ENCODE measurements around the gene SLF2.

The SLF2 gene

GRCh38 chr10:101005869-101006567 is 93.3 kb downstream of the SLF2 start:
- TF ChIP-seq CTCF (IDR thresholded peaks at IDR 0.05; ENCODE audit: low read depth, low read length, missing control alignments), result no peak
- H3K4me3 ChIP-seq (replicated peaks; ENCODE audit: low read depth, low read length), result no peak overlapping the region
- DNase-seq (ENCODE audit: extremely low read depth, low read depth), result no peak

- TF ChIP-seq CTCF (IDR thresholded peaks at IDR 0.05; ENCODE audit: low read depth, low read length, missing control alignments), result no peak
- no peak for DNase-seq (ENCODE audit: extremely low read depth, low read depth)
- H3K4me3 ChIP-seq (replicated peaks; ENCODE audit: low read depth, low read length), result no peak overlapping the region
Observed at GRCh38 chr10:101006593-101007098, 93.9 kb downstream of the SLF2 start.

GRCh38 chr10:101007099-101007711 is 94.4 kb downstream of the SLF2 start:
- no peak for TF ChIP-seq CTCF (IDR thresholded peaks at IDR 0.05; ENCODE audit: low read depth, low read length, missing control alignments)
- no peak for DNase-seq (ENCODE audit: extremely low read depth, low read depth)
- H3K4me3 ChIP-seq (replicated peaks; ENCODE audit: low read depth, low read length), result no peak overlapping the region

GRCh38 chr10:101007915-101008822 is 95.4 kb downstream of the SLF2 start:
- TF ChIP-seq CTCF (IDR thresholded peaks at IDR 0.05; ENCODE audit: low read depth, low read length, missing control alignments), result no peak
- no peak overlapping the region for H3K4me3 ChIP-seq (replicated peaks; ENCODE audit: low read depth, low read length)
- no peak for DNase-seq (ENCODE audit: extremely low read depth, low read depth)

GRCh38 chr10:101008823-101009423 is 96.2 kb downstream of the SLF2 start:
- no peak overlapping the region for H3K4me3 ChIP-seq (replicated peaks; ENCODE audit: low read depth, low read length)
- no peak for TF ChIP-seq CTCF (IDR thresholded peaks at IDR 0.05; ENCODE audit: low read depth, low read length, missing control alignments)
- no peak for DNase-seq (ENCODE audit: extremely low read depth, low read depth)

- no peak for DNase-seq (ENCODE audit: extremely low read depth, low read depth)
Observed at GRCh38 chr10:101010329-101010728, 97.6 kb downstream of the SLF2 start.

More at GRCh38 chr10:101010329-101010728, 97.6 kb downstream of the SLF2 start:
- H3K4me3 ChIP-seq (replicated peaks; ENCODE audit: low read depth, low read length), result no peak overlapping the region
- TF ChIP-seq CTCF (IDR thresholded peaks at IDR 0.05; ENCODE audit: low read depth, low read length, missing control alignments), result no peak
